ENCODE data around the gene DDX10. TPM values are rescaled to one million over a fixed set of nuclear protein-coding genes. Genes with fewer than 3 reads are reported as not detected.
"Not testable (repeated sequence)": the region's sequence is repeated elsewhere in the genome, so short reads cannot be mapped to it uniquely, and the experiment has no call there.

Gene DDX10
- total RNA-seq, 1 donor from 2014 or later, result 10.0 TPM

DNA sequence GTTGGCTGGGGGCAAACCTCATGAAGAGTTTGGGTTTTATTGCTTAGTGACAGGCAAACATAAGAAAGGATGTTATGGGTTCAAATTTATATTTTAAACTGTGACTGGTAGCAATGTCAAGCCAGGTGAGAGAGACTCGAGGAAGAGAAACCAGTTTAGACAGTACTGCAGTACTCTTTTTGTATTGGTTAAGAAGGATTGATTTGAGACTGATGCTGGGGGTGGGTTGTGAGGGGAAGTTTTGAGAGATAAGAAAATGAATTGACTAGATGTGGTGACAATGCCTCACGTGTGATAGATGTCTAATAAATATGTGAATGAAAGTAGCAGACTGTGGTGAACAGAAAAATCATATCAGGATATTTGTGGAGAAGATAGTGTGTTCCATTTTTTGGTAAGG lies 142.4 kb downstream of the DDX10 start:
- ATAC-seq, result no peak
- no peak for DNase-seq (ENCODE audit: low spot score)

DNA sequence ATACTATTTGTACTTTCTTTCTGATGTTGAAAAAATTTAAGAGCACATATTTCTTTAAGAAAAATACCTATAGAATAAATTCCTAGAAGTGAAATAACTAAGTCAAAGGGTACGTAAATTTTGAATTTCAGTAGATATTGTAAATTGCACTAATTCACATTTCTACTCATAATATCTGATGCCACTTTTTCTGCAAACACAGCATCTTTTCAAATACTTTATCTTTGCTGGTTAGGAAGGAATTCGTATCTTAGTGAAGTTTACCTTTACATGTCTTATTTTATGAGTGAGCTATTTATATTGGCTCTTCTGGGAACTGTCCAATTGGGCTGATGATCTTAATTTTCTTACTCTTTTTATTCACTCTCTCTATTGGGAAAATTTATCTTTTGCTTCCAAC lies 148.2 kb downstream of the DDX10 start:
- DNase-seq (ENCODE audit: low spot score), result no peak
- ATAC-seq, result no peak

GRCh38 chr11:108817976-108818375 lies 153.1 kb downstream of the DDX10 start:
- no peak for DNase-seq (ENCODE audit: low spot score)
- ATAC-seq, result peak; percentile 83

DNA sequence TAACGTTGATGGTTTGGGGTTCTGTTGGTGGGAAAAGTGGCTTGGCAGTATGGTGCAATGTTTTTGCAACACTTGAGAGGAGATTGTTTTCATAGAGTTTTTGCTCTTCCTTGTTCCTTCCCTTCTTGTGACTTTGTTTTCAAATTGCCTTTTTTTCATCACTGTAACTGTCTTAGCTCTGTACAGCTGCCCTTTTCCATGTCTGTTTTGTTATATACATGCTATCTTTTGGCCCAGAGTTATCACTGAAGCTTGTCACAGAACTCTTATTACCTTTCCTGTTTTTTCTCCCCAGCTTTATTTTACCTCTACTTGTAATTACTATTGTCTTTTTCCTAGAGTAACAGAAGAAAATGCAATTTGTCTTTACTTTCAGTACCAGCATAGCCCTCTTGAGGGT lies 154.1 kb downstream of the DDX10 start:
- DNase-seq (ENCODE audit: low spot score) (no peak), ATAC-seq (no peak)

- ATAC-seq, result no peak
- no peak for DNase-seq (ENCODE audit: low spot score)
These were observed 155.1 kb downstream of the DDX10 start for GRCh38 chr11:108819957-108820356.

DNA sequence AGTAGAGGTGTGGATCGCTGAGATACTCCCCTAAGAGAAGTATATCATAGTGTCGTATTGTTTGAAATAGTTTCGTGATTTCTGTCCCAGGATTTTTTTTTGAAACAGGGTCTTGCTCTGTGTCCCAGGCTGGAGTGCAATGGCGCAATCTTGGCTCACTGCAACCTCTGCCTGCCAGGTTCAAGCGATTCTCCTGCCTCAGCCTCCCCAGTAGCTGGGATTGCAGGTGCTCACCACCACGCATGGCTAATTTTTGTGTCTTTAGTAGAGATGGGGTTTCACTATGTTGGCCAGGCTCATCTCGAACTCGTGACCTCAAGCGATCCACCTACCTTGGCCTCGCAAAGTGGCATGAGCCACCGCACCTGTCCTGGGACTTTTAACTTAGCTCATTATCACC lies 159.1 kb downstream of the DDX10 start:
- not testable (repeated sequence) for DNase-seq (ENCODE audit: low spot score); ATAC-seq

DNA sequence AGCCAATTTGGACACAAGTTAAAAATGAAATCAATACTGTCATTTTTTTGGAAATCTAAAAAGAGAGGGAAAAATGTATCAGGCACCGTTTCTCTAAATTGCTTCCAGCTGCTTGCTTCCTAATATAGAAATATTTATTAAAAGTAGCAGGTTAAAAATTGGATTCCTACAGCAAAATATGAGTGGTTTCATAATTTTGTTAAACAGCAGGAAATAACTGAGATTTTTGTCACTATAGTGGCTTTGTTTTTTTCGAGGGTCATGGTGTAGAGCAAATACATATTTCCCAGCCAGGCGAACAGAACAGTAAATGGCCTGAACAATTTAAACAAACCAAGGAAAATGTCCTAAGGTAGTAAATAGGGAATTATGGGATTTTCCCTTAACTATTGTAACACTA lies 159.7 kb downstream of the DDX10 start:
- DNase-seq (ENCODE audit: low spot score) (no peak), ATAC-seq (no peak)

DNA sequence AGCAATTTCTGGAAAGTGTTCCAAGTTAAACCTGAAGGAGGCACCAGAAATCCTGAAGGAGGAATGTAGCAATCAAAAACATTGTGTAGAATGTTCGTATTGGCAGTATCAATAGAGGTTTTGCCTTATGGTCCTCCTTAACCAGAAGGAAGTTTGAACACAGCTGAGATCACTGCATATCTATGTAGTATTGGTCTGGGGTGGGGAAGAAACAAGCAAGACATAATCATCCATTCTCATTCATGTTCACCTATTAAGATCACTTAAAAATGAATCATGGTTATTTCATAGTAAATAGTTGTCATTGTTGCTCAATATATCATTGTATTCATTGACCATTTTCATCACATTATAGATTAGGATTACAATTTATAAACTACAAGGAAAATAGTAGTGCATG lies 160.5 kb downstream of the DDX10 start:
- ATAC-seq, result no peak
- no peak for DNase-seq (ENCODE audit: low spot score)

DNA sequence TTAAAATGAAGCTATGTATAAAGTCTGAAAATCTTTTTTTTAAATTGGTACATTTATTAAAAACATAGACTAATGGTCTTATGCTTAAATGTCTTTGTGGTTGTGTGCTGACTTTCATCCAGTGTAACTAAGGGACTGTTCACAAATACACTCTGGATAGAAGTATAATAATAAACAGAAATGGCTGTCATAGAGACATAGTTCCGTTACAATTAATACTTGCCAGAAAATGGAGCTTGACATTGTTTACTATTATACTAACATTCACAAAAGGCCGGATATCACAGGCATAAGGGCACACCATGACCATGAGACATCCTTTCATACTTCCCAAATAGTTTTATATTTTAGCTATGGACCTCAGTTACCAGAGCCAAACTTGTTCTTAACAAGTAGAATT lies 161.3 kb downstream of the DDX10 start:
- ATAC-seq (no peak), DNase-seq (ENCODE audit: low spot score) (no peak)

DNA sequence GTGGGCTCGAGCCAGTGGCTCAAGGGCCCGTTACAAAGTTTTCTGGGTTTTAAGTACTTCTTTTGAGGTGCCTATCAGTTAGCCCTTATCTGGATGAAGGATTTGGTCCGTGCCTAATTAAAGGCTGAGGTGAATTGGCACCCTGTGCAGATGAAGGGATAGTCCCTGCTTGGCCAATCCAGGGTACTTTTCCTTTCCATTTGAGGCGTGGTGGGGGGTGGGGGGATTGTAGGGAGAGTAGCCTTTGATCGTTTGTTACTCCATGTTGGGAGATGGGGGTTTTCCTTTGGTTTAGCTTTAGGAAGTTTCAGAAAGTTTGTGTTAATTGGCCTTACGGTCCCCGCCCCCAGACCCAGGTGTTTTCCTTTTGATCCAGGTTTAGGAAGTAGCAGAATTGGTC lies 170.8 kb downstream of the DDX10 start:
- no peak for ATAC-seq
- no peak for DNase-seq (ENCODE audit: low spot score)

GRCh38 chr11:108836541-108836940 lies 171.7 kb downstream of the DDX10 start:
- no peak for ATAC-seq
- no peak for DNase-seq (ENCODE audit: low spot score)

DNA sequence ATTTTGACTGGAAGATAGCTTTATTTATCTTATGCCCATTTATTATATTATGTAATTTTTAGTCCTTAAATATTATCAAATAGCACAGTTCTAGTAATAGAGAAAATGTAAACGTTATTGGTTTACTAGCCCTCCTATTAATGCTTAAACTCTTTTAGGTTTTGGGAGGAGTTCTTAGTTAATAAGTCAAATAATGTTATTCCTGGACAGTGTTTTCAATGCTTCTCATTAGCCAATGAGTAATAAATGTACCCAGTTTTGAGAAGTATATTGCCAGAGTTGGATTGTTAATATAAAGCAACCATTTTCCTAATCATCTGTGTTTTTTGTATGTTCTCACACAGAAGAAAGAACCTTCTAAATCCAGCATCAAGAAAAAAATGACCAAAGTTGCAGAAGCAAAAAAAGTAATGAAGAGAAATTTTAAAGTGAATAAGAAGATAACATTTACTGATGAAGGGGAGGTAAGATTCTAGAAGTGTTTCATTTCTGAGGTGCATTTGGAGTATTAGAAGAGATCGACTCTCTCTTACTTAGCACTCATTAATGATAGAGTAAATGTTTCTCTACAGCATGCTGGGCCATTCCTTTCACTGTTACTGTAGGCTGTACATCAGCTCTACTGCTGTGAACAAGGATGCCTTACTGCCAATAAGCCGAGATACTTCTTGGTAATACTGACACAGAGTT lies 173.4 kb downstream of the DDX10 start:
- ATAC-seq, result no peak
- DNase-seq (ENCODE audit: low spot score), result no peak

DNA sequence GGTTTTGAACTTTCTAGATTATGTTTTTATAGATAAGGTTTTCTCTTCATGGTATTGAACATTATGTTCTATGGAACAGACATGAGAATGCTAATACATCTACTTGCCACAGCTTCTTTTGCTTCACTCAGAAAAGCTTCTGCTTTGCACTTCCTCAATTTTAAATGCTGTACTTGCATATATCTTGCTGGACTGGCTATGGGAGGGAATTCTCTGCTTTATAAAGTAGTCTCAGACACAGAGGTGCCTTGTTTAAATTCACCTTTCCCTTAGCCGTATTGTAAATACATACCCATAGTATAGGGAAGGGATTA lies 173.9 kb downstream of the DDX10 start:
- DNase-seq (ENCODE audit: low spot score) (no peak), ATAC-seq (no peak)

DNA sequence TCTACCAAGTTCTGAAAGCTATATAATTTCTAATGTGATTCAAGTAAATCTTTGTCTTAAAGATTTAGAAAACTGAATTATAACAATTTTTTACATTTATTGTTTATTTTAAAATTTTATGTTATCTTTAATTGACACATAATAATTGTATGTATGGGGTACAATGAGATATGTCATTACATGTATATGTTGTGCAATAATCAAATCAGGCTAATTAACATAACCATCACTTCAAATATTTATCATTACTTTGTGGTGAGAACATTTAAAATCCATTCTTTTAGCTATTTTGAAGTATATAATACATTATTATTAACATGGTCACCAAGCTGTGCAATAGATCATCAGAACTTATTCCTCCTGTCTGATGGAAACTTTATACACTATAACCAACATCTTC lies 181.1 kb downstream of the DDX10 start:
- ATAC-seq (no peak), DNase-seq (ENCODE audit: low spot score) (no peak)

- ATAC-seq (no peak), DNase-seq (ENCODE audit: low spot score) (no peak)
These were observed 182.6 kb downstream of the DDX10 start for GRCh38 chr11:108847298-108847990.

- no peak for ATAC-seq
- no peak for DNase-seq (ENCODE audit: low spot score)
These were observed 186.9 kb downstream of the DDX10 start for GRCh38 chr11:108851781-108852180.

DNA sequence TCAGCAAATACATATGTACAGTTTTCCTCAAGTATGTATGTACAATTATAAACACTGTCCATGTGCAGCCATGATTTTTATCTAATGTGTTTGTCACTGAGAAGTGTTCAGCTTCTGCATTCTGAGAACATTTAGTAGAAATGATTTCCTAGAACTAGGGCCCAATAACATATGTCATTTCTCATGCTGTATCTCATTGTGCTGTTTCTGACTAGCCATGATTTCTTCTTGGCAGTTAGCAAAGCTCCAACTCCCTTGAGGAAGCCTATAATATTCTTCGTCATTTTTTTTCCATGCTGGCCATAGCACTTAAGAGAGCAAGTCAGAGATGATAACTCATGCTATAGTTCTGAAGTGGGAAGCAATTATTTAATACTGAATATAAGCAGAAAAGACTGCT lies 187.8 kb downstream of the DDX10 start:
- DNase-seq (ENCODE audit: low spot score) (no peak), ATAC-seq (no peak)

- DNase-seq (ENCODE audit: low spot score) (no peak), ATAC-seq (no peak)
These were observed 188.3 kb downstream of the DDX10 start for GRCh38 chr11:108853151-108853550.

GRCh38 chr11:108853864-108854263 lies 189.0 kb downstream of the DDX10 start:
- DNase-seq (ENCODE audit: low spot score) (no peak), ATAC-seq (peak; percentile 10)

DNA sequence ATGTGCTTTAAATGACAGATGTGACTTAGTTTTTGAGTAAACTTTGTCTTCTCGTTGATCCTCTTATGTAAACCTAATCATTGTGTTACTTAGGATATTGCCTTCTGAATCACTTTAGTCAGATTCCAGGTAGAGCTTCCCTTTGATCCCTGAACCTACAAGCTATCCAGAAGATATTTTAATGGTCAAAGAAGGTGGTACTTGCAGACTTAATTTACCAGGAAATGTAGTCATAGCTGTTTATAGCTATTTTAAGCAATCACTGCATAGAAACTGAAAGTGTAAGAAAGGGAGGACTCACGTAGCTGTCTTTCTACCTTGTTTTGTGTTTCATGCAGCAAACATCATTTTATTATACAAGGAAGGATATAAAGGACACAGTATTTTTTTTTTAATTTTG lies 189.5 kb downstream of the DDX10 start:
- ATAC-seq (peak; percentile 28), DNase-seq (ENCODE audit: low spot score) (no peak)

- peak; percentile 31 for ATAC-seq
These were observed 192.5 kb downstream of the DDX10 start for GRCh38 chr11:108857382-108857781.

DNA sequence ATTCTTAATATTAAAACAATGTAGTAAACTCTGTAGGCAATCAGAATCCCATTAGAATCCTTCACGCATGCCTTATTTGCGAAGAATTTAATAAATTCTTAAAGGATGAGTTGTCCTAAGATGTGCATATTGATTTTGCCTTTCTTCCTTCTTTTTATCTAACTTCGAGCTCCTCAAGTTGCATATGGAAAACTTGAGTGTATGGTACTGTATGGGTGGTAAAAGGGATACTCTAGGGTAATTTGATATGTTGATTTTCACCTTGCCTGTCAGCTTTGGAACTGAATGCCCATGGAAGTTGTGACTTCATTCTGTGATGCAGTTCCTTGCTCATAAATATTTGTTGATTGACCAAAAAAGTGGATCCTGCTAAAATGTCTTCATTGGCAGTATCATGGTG lies 193.8 kb downstream of the DDX10 start:
- DNase-seq (ENCODE audit: low spot score), result no peak
- no peak for ATAC-seq

More at GRCh38 chr11:108857382-108857781, 192.5 kb downstream of the DDX10 start:
- DNase-seq (ENCODE audit: low spot score), result no peak

DNA sequence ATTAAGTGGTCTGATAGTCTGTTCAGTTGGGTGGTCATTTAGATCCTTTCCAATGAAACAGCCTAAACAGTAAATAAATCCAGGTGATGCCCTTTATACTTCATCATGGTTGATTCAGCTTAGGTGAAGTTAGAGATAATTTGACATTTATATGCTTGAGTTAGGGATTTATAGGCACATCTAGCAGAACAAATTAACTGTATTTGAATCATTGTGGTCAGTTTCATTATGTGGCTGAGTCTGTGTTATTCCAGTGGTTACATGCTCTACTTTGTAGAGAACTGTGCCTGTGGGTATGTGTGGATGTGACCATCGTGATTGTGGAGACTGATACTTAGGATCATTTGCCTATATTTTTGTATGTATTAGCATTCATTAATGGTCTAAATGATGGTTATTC lies 194.6 kb downstream of the DDX10 start:
- ATAC-seq (no peak), DNase-seq (ENCODE audit: low spot score) (no peak)

Measured in left lobe of liver (tissue), 2 donors.